Uterus (tissue), 4 donors: ENCODE results near the gene DMRTB1. TPM values are rescaled to one million over a fixed set of nuclear protein-coding genes. Genes with fewer than 3 reads are reported as not detected.

Source experiments
- DNase-seq, 2 donors: peaks; one replicate each; pipeline ENCODE4 v3.0.0-alpha.2; 2019 to 2020
- H3K27ac ChIP-seq, 2 donors: fragments of 200-600 bp; sonication (generic); 1 replicate in 1 of 2; 2 replicates in 1 of 2; pipeline ENCODE4 v1.5.1; 2016 to 2018
- H3K27me3 ChIP-seq, 2 donors: fragments of 200-600 bp; sonication (generic); one replicate each; pipeline ENCODE4 v1.5.1; 2018 to 2019; ENCODE audit warnings: control low read depth in 1 of 2
- H3K36me3 ChIP-seq, 2 donors: fragments of 200-600 bp; sonication (generic); one replicate each; pipeline ENCODE4 v1.5.1; 2019; ENCODE audit warnings: control low read depth in 1 of 2
- H3K4me1 ChIP-seq, 2 donors: fragments of 200-600 bp; sonication (generic); one replicate each; pipeline ENCODE4 v1.5.1; 2018 to 2019; ENCODE audit warnings: control low read depth in 1 of 2
- H3K4me3 ChIP-seq, 2 donors: fragments of 200-600 bp; sonication (generic); 1 replicate in 1 of 2; 2 replicates in 1 of 2; pipeline ENCODE4 v1.5.1; 2018 to 2019; ENCODE audit warnings: mild to moderate bottlenecking in 1 of 2
- H3K9me3 ChIP-seq, 2 donors: fragments of 200-600 bp; sonication (generic); one replicate each; pipeline ENCODE4 v1.5.1; 2019; ENCODE audit warnings: control low read depth in 1 of 2
- POLR2A ChIP-seq, 2 donors: fragments of 450-650 bp; IDR thresholded peaks; one replicate each; pipeline ENCODE4 v1.6.1; 2016; ENCODE audit warnings: antibody characterized with exemption in 2 of 2, mild to moderate bottlenecking in 1 of 2, moderate library complexity in 1 of 2
- intact Hi-C: fragments of 100-400 bp; cut with DNase I; formaldehyde crosslinking; loops from one replicate; pipeline ENCODE4 v1.15.1; 2023; ENCODE audit warnings: low total_unique reads
- total RNA-seq, 4 donors: library from RNA; depleted of rRNA in 3 of 4; stranded (reverse); fragments of >200 nt in 3 of 4; gene quantifications; one replicate each; pipeline versions ENCODE4 v1.1.0 to v1.2.4, GENCODE V29; 2014 to 2023
- TF ChIP-seq, protein P1 (sequence below), 4 experiments: fragments of 200-600 bp in 2 of 4; fragments of 450-650 bp in 2 of 4; sonication (generic) in 2 of 4; IDR thresholded peaks; one replicate each; pipeline ENCODE4 v1.5.1; 2016 to 2019; ENCODE audit warnings: antibody characterized with exemption in 4 of 4, mild to moderate bottlenecking in 2 of 4, moderate library complexity in 1 of 4
- donor health status: DM: yes; HTN: yes; CAD: no.

DMRTB1 gene
- total RNA-seq, 4 donors from 2014 or later: not detected

DNA sequence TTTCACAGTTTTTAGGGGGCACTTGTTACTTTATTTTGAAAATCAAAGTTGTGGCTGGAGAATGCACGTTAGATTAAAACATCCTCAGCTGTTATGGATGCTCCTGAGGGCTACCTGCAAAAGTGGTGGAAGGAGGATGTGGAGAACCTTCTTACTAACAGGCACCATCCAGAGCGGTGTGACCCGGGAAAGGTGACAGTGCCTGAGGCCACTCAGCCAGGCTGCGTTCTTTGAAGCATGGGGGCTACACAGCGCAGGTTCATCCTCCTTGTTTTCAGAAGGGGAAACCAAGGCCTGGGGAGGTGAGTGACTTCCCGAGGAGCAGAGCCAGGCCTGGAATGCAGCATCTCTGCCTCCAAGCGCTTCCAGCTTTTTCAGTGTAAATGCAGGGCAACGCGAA lies 24.0 kb downstream of the DMRTB1 start:
- TF ChIP-seq, protein P1, sequence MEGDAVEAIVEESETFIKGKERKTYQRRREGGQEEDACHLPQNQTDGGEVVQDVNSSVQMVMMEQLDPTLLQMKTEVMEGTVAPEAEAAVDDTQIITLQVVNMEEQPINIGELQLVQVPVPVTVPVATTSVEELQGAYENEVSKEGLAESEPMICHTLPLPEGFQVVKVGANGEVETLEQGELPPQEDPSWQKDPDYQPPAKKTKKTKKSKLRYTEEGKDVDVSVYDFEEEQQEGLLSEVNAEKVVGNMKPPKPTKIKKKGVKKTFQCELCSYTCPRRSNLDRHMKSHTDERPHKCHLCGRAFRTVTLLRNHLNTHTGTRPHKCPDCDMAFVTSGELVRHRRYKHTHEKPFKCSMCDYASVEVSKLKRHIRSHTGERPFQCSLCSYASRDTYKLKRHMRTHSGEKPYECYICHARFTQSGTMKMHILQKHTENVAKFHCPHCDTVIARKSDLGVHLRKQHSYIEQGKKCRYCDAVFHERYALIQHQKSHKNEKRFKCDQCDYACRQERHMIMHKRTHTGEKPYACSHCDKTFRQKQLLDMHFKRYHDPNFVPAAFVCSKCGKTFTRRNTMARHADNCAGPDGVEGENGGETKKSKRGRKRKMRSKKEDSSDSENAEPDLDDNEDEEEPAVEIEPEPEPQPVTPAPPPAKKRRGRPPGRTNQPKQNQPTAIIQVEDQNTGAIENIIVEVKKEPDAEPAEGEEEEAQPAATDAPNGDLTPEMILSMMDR (IDR thresholded peaks at IDR 0.05): no peak
- TF ChIP-seq POLR2A (IDR thresholded peaks at IDR 0.05): no peak
- Histone ChIP-seq H3K4me3 (no peak overlapping the region), H3K9me3 (no peaks in the 10 kb centered on the region), H3K27ac (no peak overlapping the region), H3K36me3 (no peaks in the 10 kb centered on the region), H3K27me3 (no peaks in the 10 kb centered on the region), H3K4me1 (no peaks in the 10 kb centered on the region)
- no peak for DNase-seq
- intact Hi-C loops: no loop called here

DNA sequence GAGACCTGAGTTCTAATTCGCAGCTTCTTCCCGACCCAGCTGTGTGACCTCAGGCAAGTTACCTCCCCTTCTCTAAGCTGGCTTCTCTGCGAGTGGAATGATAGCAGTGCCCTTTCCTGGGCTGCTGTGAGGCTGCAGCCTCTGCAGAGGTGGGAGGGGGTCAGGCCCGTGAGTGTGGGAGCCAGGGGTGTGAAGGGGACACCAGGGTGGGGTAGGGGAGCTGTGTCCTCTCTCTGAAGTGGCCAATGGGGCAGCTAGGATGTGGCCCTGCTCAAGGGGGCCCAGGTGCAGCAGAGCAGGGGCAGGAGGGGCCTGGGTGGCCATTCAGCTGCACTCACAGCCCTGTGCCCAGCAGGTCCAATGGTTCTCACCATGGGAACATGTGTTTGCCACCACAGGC lies 24.5 kb downstream of the DMRTB1 start:
- H3K4me1 ChIP-seq: no peaks in the 10 kb centered on the region
- no peaks in the 10 kb centered on the region for H3K9me3 ChIP-seq
- H3K36me3 ChIP-seq: no peaks in the 10 kb centered on the region
- no peak overlapping the region for H3K4me3 ChIP-seq
- H3K27me3 ChIP-seq: no peaks in the 10 kb centered on the region
- TF ChIP-seq POLR2A (IDR thresholded peaks at IDR 0.05): no peak
- TF ChIP-seq, protein P1 (IDR thresholded peaks at IDR 0.05): no peak
- intact Hi-C loops: no loop called here
- H3K27ac ChIP-seq: no peak overlapping the region
- no peak for DNase-seq

DNA sequence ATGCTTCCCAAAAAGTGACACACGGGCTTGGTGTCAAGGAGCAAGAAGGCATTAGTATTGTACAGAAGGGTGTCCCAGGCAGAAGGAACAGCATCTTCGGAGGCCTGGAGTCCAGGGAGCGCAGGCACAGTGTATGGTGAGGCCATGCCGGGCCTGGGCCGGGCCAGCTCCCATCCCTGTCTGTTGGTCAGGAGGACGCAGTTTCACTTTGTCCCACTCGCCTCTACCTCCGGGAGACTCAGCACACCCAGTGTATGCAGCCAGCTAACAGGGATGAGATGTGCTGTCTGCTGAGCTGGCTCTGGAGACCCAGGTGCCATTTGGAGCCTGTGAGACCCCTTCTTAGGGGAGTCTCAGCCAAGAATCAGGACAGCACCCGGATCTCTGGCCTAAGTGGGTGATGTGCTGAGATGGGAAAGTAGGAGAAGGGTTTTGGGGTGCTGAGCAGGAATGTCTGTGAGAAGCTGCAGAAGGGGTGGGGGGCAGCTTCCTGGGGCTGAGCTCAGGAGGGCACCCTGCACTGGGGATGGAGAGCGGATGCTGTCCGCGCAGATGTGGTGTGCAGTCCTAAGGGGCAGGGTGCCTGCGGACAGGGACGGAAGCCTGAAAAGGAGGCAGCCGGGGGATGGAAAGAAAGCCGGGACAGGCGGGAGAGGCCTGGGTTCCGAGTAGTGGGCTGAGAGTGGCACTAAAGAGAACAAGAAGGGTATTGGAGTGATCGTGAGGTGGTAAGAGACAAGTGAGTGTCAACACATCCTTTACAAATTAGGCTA lies 25.7 kb downstream of the DMRTB1 start:
- H3K27ac ChIP-seq: no peak overlapping the region
- H3K4me1 ChIP-seq: no peaks in the 10 kb centered on the region
- intact Hi-C loops: no loop called here

GRCh38 chr1:53485478-53486394 lies 26.5 kb downstream of the DMRTB1 start:
- intact Hi-C loops: no loop called here
- no peak overlapping the region for H3K27ac ChIP-seq
- DNase-seq: peak; percentile 77 to 80
- no peaks in the 10 kb centered on the region for H3K36me3 ChIP-seq
- H3K4me3 ChIP-seq: no peak overlapping the region
- no peaks in the 10 kb centered on the region for H3K9me3 ChIP-seq
- no peaks in the 10 kb centered on the region for H3K27me3 ChIP-seq
- TF ChIP-seq POLR2A (IDR thresholded peaks at IDR 0.05): no peak
- TF ChIP-seq, protein P1 (IDR thresholded peaks at IDR 0.05): peak; percentile 79 to 87 (median 84)
- H3K4me1 ChIP-seq: no peaks in the 10 kb centered on the region

More for the DNA sequence above, 25.7 kb downstream of the DMRTB1 start:
- Histone ChIP-seq H3K36me3 (no peaks in the 10 kb centered on the region), H3K27me3 (no peaks in the 10 kb centered on the region), H3K9me3 (no peaks in the 10 kb centered on the region), H3K4me3 (no peak overlapping the region)
- TF ChIP-seq, protein P1 (IDR thresholded peaks at IDR 0.05): no peak
- TF ChIP-seq POLR2A (IDR thresholded peaks at IDR 0.05): no peak
- DNase-seq: no peak
